ENCODE measurements around the gene SYT13.
"Not testable (repeated sequence)": the region's sequence is repeated elsewhere in the genome, so short reads cannot be mapped to it uniquely, and the experiment has no call there.

SYT13 gene

GRCh38 chr11:45270946-45271716 is 15.0 kb downstream of the SYT13 start:
- no peak for DNase-seq

DNA sequence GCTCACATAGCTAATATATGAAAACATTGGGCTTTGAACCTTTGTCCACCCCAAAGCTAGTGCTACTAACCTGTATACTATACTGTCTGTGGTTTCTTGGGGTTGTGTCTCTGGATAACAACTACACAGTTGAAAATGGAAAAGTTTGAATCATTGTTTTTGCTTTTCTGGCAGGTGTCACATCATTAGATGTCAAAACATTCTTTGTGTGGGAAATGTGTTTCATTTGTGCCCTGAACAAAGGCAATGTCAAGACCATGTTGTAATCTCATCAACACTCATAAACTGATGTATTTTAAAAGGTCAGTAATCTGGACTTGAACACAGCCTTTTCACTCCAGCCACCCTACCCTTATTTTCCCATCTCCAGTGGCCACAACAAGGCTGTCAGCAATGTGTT is 16.5 kb downstream of the SYT13 start:
- no peak for DNase-seq

GRCh38 chr11:45267652-45268299 is 18.4 kb downstream of the SYT13 start:
- no peak for DNase-seq

- DNase-seq, result no peak
Measured at GRCh38 chr11:45267052-45267451, 19.1 kb downstream of the SYT13 start.

DNA sequence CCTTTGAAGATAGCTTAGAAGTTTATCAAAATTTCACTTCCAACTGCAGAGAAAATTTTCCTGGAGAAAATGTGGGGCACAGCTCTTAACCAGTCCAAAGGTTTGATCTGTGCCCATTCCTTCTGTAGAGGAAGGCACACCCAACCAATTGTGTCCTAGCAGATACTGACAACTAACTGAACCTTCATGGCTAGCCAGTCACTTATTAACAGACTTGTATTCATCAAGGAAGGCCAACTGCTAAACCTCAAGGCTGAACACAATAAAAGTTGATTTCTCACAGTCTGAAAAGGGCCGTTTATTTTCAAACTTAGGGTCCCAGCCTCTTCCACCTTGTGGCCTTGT is 19.5 kb downstream of the SYT13 start:
- no peak for DNase-seq

GRCh38 chr11:45265969-45266675 is 20.0 kb downstream of the SYT13 start:
- no peak for DNase-seq

GRCh38 chr11:45264839-45265515 is 21.2 kb downstream of the SYT13 start:
- DNase-seq, result no peak

DNA sequence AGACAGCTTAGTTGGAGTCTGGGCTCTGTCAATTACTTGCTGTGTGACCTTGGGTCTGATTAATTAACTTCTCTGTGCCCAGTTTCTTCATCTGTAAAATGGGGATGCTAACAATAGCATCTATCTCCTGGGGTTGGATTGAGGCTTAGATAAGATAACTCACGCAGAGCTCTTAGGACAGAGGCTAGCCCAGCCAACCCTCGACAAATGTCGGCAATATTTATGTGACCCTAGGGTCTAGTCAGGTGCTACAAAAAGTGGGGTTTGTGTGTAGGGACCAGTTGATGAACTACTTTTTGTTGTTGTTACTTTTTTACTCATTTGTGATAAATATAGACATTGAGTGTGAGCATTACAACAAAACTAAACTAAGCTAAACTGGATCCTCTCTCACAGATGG is 22.4 kb downstream of the SYT13 start:
- no peak for DNase-seq

DNA sequence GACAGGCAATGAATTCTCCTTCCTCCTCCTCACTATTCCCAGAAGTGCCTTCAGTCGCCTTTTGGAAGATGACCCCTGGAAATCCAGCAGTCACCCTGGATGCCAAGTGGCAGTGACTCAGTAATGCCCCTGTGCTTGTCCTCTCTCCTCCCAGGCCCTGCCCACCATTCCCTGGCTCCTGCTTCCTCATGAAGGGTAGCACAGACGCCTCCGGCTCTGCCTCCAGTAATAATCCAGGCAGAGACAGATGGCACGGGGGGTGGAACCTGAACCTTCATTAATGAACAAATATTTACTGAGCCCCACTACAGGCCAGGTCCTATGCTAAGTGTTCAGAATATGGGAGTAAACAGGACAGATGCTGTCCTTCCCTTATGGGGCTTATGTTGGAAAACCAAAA is 23.2 kb downstream of the SYT13 start:
- no peak for DNase-seq

GRCh38 chr11:45260071-45260470 is 26.1 kb downstream of the SYT13 start:
- DNase-seq, result no peak

DNA sequence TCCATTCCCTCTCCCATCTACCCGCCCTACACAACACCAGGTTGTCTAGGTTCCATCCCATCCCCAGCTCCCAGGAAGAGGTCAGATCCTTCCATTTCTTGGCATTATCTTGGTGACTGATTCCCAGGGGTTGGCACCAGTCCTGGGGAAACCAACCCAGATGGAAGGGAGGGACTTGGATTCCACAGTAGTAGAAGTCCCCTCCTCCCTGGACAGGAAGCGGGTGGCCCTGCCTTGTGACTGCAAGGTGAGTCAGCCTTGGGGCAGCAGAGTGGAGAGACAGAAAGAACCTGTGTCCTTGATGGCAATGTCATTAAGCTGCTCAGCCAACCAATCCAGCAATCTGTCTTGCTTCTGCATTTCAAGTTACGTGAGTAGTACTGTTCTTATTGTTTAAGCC is 26.5 kb downstream of the SYT13 start:
- no peak for DNase-seq

GRCh38 chr11:45258982-45259530 is 27.1 kb downstream of the SYT13 start:
- no peak for DNase-seq

GRCh38 chr11:45254070-45254469 is 32.1 kb downstream of the SYT13 start:
- DNase-seq, result no peak

DNA sequence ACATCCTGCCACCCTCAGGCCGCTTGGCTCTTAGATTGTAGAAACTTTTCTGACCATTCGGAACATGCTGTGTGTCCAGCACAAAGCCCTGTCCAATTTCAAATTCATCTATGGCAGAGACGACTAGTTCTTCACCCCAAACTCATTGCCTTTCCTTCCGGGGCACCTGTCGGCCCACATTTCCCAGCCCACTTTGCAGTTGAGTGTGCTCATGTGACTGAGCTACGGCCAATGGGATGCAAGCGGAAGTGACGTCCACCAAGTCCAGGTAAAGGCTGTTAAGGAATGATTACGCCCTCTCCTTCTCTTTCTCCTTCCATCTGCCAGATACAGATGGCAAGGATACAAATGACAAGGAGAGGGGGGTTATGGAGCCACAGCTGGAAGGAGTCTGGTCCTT is 32.5 kb downstream of the SYT13 start:
- DNase-seq, result no peak

- no peak for DNase-seq
Measured at GRCh38 chr11:45252877-45253276, 33.3 kb downstream of the SYT13 start.

GRCh38 chr11:45252134-45252856 is 33.8 kb downstream of the SYT13 start:
- no peak for DNase-seq

- no peak for DNase-seq
Measured at GRCh38 chr11:45250035-45250718, 36.0 kb downstream of the SYT13 start.

GRCh38 chr11:45249372-45249771 is 36.8 kb downstream of the SYT13 start:
- not testable (repeated sequence) for DNase-seq

GRCh38 chr11:45248501-45249011 is 37.6 kb downstream of the SYT13 start:
- DNase-seq, result no peak

- DNase-seq, result no peak
Measured at GRCh38 chr11:45247433-45247832, 38.7 kb downstream of the SYT13 start.

DNA sequence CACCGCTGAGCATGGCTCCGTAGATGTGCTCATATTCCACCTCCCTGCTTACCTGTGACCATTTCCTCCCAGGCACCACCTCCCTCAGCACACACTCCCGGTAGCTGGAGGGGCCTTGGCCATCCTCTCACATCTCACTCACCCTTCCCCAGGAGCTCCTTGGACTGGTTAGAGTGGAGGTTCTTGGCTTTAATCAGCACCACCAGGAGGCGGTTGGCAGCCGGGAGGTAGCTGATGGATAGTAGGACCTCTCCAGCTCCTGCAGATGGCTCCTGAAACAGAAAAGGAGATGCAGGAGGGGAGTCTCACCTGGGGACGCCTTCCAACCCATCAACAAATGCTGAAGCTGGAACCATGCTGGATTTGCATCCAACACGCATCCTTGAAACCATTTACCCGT is 39.9 kb downstream of the SYT13 start:
- no peak for DNase-seq

Data from effector CD4-positive, alpha-beta T cell (primary cell).